ENCODE data around the gene SORCS2.

SORCS2 gene

GRCh38 chr4:7190278-7190594 is 2.1 kb upstream of the SORCS2 start:
- Histone ChIP-seq H3K36me3 (ENCODE audit: insufficient read depth, low read length) (no peaks in the 10 kb centered on the region), H3F3A (ENCODE audit: insufficient read depth, low read length) (no peaks in the 10 kb centered on the region)

GRCh38 chr4:7190691-7191545 is 1.4 kb upstream of the SORCS2 start:
- Histone ChIP-seq H3K36me3 (ENCODE audit: insufficient read depth, low read length) (no peaks in the 10 kb centered on the region), H3K27ac (ENCODE audit: low read depth, low read length, poor library complexity, severe bottlenecking) (no peak overlapping the region), H3K4me3 (ENCODE audit: low read depth, low read length, poor library complexity, severe bottlenecking) (no peak overlapping the region), H3K4me1 (ENCODE audit: insufficient read depth, low read length, severe bottlenecking) (no peaks in the 10 kb centered on the region), H3K79me2 (ENCODE audit: insufficient read depth, low read length) (no peaks in the 10 kb centered on the region), H3K9me2 (ENCODE audit: low read depth, low read length) (no peaks in the 10 kb centered on the region), H3K9me3 (ENCODE audit: low read length) (no peaks in the 10 kb centered on the region), H4K20me1 (ENCODE audit: insufficient read depth, low read length) (no peaks in the 10 kb centered on the region), H2AFZ (ENCODE audit: low read length) (no peak overlapping the region), H3F3A (ENCODE audit: insufficient read depth, low read length) (no peaks in the 10 kb centered on the region), H3K27me3 (ENCODE audit: insufficient read depth, low read length) (no peaks in the 10 kb centered on the region), H3K9ac (ENCODE audit: low read length) (no peak overlapping the region), H3K4me2 (ENCODE audit: low read length) (no peak overlapping the region)
- TF ChIP-seq CTCF (IDR thresholded peaks at IDR 0.05; ENCODE audit: low read length) (no peak), EZH2 (IDR thresholded peaks at IDR 0.05; ENCODE audit: borderline replicate concordance, low read length) (no peak)

More at GRCh38 chr4:7190278-7190594, 2.1 kb upstream of the SORCS2 start:
- no peak overlapping the region for H3K27ac ChIP-seq (ENCODE audit: low read depth, low read length, poor library complexity, severe bottlenecking)
- TF ChIP-seq CTCF (IDR thresholded peaks at IDR 0.05; ENCODE audit: low read length) (no peak), EZH2 (IDR thresholded peaks at IDR 0.05; ENCODE audit: borderline replicate concordance, low read length) (no peak)
- no peaks in the 10 kb centered on the region for H3K79me2 ChIP-seq (ENCODE audit: insufficient read depth, low read length)
- no peak overlapping the region for H3K4me2 ChIP-seq (ENCODE audit: low read length)
- no peaks in the 10 kb centered on the region for H3K27me3 ChIP-seq (ENCODE audit: insufficient read depth, low read length)
- H3K9me3 ChIP-seq (ENCODE audit: low read length): no peaks in the 10 kb centered on the region
- no peaks in the 10 kb centered on the region for H4K20me1 ChIP-seq (ENCODE audit: insufficient read depth, low read length)
- no peaks in the 10 kb centered on the region for H3K9me2 ChIP-seq (ENCODE audit: low read depth, low read length)
- H3K4me3 ChIP-seq (ENCODE audit: low read depth, low read length, poor library complexity, severe bottlenecking): no peak overlapping the region
- no peaks in the 10 kb centered on the region for H3K4me1 ChIP-seq (ENCODE audit: insufficient read depth, low read length, severe bottlenecking)
- no peak overlapping the region for H2AFZ ChIP-seq (ENCODE audit: low read length)
- no peak overlapping the region for H3K9ac ChIP-seq (ENCODE audit: low read length)

GRCh38 chr4:7191546-7192251 is 639 bp upstream of the SORCS2 start:
- Histone ChIP-seq H3K4me1 (ENCODE audit: insufficient read depth, low read length, severe bottlenecking) (no peaks in the 10 kb centered on the region), H3K9ac (ENCODE audit: low read length) (no peak overlapping the region), H3K4me3 (ENCODE audit: low read depth, low read length, poor library complexity, severe bottlenecking) (no peak overlapping the region), H3K36me3 (ENCODE audit: insufficient read depth, low read length) (no peaks in the 10 kb centered on the region), H3K79me2 (ENCODE audit: insufficient read depth, low read length) (no peaks in the 10 kb centered on the region), H3F3A (ENCODE audit: insufficient read depth, low read length) (no peaks in the 10 kb centered on the region), H3K9me2 (ENCODE audit: low read depth, low read length) (no peaks in the 10 kb centered on the region), H3K27me3 (ENCODE audit: insufficient read depth, low read length) (no peaks in the 10 kb centered on the region), H3K9me3 (ENCODE audit: low read length) (no peaks in the 10 kb centered on the region), H3K4me2 (ENCODE audit: low read length) (no peak overlapping the region), H3K27ac (ENCODE audit: low read depth, low read length, poor library complexity, severe bottlenecking) (no peak overlapping the region), H2AFZ (ENCODE audit: low read length) (no peak overlapping the region), H4K20me1 (ENCODE audit: insufficient read depth, low read length) (no peaks in the 10 kb centered on the region)
- no peak for TF ChIP-seq EZH2 (IDR thresholded peaks at IDR 0.05; ENCODE audit: borderline replicate concordance, low read length)
- no peak for TF ChIP-seq CTCF (IDR thresholded peaks at IDR 0.05; ENCODE audit: low read length)

Data from OCI-LY1 (cell line).